Measurements from ENCODE around the gene EIF3I.
"Not testable (repeated sequence)": the region's sequence is repeated elsewhere in the genome, so short reads cannot be mapped to it uniquely, and the experiment has no call there.

The EIF3I gene

DNA sequence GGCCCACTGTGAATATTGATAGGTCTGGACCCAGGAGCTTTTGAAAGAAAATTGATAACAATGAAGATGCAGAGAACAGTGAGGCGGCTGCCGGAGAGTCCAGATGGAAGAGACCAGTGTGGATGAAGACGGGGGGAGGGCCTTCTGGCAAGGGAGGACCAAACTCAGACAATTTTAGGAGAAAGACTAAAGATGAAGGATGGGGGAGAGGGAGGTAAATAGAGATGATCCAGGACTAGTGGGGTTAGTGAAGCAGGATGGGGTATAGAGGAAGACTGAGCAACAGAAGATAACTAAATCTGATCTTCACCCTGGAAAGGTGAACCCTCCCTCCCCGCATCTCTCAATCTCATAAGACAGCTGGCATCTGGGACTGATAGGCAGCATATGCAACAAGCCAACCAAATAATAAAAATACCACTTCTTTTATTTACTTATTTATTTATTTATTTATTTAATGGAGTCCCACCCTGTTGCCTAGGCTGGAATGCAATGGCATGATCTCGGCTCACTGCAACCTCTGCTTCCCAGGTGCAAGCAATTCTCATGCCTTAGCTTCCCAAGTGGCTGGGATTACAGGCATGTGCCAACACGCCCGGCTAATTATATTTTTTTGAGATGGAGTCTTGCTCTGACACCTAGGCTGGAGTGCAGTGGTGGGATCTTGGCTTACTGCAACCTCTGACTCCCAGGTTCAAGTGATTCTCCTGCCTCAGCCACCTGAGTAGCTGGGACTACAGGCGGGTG lies 10.5 kb downstream of the EIF3I start:
- no peak for DNase-seq

DNA sequence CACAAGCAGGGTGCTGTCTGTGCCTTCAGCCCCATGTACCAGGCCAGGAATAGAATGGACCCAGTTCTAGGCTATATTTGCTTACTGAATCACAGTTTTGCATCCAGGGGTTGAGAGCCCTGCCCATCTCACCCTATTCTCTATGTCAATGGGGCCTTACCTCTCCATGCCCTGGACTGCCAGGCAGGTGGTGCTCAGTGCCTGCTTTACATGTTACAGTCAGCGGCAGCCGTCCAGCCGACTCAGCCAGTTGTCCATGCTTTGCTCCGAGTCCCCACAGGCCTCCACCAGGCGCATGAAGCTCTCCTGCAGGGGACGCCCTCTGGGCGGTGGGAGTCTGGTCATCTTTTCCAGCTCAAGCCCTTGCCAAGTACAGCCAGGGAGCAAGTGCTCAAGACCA lies 12.6 kb downstream of the EIF3I start:
- DNase-seq, result no peak

DNA sequence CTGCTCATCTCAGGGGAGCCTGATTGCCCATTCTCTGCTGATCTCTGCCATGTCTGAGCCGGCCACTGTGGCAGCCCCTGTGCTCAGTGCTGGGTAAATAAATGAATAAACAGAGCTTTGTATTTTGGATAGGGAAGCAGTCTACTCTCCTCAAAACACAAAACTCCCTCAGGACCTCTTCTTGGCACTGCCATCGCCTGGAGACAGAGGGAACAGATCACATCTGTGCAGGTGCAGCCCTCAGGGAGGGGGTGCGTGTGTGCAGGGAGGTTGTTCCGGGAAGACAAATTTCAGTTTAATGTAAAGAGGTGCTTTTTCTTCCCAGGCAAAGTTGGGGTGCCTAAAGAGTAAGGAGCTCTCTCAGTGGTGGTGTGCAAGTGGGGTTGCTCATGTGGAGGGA lies 17.1 kb downstream of the EIF3I start:
- no peak for DNase-seq

DNA sequence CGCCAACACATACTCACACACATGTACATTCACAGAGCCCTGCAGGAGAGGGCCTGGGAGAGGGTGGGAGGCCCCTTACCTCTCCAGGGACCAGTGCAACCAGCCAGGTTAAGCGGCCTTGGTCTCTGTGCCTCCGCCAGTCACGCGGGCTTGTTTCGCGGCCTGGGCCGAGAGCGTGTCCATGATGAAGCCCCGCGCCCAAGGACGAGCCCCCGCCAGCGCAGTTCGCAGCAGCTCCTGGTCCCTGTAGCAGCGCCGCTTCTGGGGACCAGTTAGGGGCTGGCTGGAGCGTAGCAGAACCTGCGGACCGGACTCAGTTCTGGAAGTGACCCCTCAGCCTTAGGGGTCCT lies 17.6 kb downstream of the EIF3I start:
- DNase-seq, result no peak

DNA sequence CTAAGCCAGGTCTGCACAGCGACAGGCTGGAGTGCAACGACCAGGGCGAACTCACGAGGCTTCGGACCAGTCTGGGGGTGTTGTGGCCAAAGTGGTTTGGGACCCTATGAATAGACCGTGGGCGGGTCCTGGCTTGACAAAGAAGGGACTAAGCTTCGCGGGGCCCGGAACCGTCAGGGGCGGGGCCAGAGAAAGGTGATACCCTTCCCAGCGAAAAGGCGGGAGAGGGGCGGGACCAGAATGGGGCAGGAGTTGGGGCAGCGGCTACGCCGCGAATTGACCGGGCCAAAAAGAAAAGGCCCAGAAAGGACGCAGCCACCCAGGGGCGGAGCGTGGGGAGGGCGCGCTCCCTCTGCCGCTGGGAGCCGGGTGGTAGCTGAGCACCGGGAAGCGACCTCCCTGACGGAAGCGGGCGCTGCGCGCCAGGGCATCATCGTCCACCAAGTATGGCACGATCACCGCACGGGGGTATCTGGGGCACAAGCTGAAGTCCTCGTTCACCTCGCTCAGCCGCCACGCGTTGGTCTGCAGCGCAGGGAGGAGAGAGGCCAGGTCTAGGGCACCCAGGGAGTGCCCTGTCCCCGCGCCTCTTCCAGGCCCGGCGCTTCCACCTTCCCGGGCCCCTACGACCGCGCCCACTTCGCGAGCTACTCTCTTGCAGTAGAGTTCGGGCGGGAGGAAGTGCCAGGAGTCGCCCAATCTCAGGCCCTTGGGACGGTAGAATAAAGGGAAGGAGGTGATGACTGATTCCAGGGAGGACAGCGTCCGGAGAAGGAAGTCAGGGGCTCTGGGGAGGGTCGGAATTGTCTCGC lies 18.1 kb downstream of the EIF3I start:
- peak; percentile 53 for DNase-seq

DNA sequence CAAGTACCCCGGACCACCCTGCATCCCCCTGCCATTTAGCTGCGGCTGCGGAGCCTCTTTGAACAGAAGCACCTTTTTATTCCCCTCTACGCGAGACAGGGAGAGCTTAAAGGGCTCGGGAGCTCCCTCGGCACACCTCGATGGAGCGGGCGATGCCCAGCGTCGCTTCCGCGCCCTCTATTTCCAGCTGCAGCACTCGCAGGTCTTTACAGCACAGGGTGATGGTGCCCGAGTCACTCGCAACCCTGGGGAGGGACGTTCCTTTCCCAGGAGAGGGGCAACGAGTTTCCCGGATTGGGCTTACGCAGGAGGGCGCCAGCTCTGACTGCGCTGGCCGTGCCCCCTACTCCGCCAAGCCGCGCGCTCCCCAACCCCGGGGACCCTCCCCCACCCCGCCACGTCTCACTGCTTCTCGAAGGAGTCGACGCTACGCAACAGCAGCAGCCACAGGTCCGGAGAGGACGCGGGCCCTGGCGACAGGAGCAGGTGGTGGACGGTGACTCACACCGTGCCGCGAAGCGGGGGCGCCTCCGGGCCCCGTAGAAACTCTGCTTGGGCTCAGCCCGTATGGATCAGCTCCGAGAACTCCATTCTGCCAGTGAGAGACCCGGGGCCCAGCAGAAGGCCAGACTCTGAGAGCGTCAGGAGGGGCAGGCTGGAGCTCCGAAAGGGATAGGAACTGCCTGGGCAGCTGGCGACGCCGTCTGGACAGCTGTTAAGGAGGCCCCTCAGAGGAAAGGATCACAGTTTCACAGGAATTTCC lies 19.0 kb downstream of the EIF3I start:
- DNase-seq, result peak; percentile 44

DNA sequence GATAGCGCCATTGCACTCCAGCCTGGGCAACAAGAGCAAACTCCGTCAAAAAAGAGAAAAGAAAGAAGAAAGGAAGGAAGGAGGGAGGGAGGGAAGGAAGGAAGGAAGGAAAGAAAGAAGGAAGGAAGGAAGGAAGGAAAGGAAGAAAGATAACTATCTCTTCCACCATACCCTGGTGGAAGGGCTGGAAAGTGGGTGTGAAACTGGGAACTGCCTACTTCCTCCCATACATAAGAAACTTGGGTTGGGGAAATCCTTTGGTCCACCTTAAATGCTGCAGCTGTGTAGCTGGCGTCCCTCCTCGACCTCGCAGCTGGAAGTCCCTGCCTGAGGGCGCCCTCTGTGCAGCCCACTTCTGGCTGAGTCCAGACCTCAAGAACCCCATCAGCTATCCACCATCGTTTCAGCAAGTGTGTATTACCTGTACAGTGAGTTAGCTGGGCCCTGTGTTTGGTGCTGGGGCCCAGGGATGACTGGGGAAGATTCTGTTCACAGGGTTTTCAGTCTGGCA lies 20.2 kb downstream of the EIF3I start:
- no peak for DNase-seq

DNA sequence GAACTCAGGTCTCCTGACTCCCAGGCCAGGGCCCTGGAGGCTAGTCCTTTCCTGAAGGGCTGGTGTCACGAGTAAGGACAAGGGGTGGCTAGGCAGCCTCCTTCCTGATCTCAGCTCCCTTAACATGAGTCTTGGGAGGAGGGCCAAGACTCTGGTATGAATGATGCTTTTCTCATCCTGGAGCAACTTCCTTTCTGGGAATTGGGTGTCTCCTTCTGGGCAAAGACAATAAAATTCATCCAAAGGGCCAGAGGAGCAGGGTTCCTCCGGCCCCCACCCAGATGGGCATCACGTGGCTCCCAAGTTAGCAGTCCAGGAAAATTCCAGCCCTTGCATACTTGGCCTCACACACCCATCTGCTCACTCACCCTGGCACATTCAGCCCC lies 24.7 kb downstream of the EIF3I start, which contains the start of gene FAM167B:
FAM167B (plus strand) TSS at position 335 of the 386 bp plus-strand sequence. CDS start 200 bp downstream, outside the sequence.
- no peak for DNase-seq

DNA sequence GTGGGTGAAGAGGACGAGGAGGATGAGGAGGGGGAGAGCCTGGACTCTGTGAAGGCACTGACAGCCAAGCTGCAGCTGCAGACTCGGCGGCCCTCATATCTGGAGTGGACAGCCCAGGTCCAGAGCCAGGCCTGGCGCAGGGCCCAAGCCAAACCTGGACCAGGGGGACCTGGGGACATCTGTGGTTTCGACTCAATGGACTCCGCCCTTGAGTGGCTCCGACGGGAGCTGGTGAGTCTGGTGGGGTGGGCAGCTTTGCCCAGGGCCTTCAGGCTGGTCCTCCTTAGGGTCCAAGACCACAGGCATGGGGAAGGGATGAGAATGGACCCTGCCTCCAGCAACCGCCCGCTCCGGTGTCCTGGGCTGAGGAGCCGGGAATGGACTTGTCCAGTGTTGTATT lies 25.2 kb downstream of the EIF3I start:
- DNase-seq, result no peak

DNA sequence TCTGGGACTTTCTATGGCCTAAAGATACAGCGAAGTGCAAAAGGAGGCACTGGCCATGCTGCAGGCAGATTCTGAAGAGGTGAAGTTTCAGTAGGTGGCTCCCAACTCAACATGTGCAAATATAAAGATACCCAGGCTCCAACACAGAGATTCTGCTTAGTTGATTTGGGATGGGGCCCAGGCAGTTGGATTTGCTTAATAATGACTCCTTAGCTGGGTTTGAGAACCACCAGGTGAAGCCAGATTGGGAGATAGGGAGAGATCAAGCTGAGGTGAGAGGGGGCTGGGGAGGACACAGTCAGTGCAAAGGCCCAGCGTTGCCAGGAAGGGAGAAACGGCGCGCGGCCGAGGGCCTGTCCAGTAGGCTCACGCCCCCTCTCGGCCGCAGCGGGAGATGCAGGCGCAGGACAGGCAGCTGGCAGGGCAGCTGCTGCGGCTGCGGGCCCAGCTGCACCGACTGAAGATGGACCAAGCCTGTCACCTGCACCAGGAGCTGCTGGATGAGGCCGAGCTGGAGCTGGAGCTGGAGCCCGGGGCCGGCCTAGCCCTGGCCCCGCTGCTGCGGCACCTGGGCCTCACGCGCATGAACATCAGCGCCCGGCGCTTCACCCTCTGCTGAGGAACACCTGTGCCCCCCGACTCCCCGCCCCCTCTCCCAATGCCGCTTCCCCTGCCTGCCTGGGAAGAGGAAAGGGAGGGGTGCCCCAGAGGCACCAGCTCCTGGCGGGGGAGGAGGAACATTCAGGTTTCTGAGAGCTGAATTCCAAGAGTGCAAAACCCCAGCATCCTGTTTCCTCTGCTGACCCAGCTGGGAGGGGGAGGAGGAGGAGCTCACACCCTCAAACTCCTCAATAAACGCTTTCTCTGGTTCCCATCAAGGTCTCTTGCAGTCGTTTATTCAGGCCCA lies 26.0 kb downstream of the EIF3I start:
- peak; percentile 80 for DNase-seq

DNA sequence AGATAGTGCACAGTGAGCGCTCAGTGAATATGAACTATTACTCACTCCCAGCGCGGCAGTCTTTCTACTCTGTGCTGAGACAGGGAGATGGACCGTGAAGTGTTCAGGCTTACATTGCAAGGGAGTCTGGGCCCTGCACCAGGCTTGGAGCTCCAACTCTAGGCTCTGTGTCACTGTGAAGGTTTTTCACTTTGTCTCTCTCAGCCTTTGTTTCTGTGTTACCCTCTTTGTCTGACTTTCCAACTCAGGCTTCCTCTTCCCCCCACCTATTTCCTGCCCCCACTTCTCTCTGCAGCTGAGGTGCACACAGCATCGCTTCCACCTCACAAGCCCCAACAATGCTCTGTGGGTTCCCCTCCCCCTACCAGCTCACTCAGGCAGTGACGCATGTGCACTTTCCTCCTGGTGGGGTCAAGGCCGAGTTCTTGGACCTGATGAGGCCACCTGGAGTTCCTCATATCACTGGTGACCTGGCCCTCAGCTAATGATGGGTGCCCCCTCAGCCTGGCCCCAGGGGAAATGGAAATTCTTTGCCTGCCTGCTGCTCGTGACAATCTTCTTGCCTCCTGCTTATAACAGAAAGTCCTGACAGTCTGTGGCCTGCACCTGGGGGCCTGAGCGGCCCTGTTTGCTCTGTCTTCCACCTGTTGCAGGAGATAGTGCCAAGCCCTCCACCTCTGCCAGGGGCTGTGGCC lies 27.8 kb downstream of the EIF3I start:
- DNase-seq, result peak; percentile 74

DNA sequence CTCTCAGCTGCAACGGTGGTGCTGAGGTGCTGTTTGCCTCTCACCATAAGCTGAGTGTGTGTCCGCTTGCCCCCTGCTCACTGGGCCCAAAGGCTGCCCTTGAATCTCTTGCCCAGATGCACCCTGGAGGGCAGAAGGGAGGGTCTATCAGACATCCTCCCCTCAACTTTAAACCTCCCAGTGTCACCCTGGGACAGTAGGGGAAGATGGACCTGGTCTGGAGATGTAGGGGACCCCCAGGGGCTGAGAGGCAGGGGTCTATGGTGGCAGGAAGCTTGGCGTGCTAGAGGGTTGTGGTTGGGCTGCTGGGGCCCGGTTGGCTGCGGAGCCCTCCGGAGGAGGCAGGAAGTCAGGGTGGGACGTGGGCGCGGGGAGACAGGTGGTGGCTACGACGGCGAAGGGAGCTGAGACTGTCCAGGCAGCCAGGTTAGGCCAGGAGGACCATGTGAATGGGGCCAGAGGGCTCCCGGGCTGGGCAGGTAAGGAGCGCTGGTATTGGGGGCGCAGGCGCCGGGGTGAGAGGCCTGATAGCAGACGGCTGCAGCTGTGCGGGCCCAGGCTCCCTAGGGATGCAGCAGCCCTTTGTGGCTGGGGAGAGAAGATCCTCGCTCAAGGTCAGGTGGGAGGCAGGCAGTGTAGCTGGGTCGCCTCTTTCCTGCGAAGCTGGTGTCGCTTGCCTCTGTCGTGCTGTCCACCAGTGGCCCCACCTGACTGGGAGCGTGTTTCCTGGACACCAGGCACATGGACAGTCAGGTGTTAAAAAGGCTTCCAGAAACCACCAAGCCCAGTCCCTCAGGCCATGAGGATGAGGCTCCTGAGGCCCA lies 28.9 kb downstream of the EIF3I start, which contains the start of gene LCK:
LCK (plus strand) TSS at position 373 of the 824 bp plus-strand sequence. CDS start 23,065 bp downstream, outside the sequence.
- peak; percentile 69 for DNase-seq

DNA sequence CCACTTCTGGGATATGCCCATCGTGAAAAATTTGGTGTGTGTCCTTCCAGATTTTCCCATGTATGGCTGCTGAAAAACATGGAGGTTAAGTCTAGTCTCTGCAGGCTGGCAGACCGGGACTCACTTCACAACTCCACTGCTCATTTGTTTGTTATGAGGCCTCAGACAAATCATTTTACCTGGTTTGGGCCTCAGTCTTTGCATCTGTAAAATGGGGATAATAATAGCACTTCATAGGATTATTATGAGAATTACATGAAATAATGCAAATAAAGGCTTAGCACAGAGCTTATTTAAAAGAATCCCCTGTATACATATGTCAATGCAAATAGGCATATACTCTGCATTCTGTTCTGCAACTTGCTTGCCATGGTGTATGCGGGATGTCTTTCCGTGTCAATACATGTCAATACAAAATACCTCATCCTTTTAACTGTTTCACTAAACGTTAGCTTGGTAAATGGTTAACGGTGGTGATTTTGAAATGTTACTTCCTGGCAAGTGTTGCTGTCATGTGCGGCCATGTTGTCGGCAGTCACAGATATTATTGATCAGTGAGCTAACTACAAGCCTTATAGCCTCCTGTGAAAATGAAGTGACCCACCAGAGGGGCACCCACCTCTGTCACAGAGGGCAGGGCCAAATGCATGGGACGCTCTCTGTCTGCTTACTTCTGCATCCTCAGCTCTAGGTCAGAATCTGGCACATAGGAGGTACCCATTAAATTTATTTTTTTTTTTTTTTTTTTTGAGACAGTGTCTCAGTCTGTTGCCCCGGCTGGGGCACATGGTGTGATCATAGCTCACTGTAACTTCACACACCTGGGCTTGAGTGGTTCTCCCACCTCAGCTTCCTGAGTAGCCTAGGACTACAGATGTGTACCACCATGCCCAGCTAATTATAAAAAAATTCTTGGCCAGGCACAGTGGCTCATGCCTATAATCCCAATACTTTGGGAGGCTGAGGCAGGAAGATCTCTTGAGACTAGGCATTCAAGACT lies 33.2 kb downstream of the EIF3I start:
- no peak for DNase-seq

DNA sequence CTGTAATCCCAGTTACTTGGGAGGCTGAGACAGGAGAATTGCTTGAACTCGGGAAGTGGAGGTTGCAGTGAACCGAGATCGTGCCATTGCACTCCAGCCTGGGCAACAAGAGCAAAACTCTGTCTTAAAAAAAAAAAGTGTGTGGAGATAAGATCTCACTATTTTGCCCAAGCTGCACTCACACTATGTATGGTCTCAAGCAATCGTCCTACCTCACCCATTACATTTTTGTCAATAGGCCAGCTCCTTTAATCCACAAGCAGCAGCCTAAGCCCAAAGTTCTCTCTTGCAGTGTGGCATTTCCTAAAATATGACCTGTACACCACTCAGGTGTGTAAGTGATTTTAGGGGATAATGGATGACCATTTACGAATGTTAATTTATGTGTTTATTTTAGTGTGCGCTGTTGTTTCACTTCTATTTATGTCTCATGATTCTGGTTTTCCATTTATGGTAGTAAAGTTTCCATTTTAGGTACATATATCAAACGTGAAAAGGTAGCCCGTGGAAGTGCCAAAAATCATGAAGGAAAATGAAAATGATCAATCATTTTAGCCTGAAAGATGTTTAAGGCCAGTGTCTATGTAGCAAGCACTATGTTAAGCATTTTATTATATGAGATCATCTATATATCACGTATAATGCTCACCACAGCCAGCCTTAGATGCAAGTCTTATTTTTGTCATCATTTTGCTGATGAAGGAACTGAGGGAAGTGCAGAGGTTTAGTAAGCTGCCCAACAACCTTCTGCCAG lies 34.4 kb downstream of the EIF3I start:
- no peak for DNase-seq

DNA sequence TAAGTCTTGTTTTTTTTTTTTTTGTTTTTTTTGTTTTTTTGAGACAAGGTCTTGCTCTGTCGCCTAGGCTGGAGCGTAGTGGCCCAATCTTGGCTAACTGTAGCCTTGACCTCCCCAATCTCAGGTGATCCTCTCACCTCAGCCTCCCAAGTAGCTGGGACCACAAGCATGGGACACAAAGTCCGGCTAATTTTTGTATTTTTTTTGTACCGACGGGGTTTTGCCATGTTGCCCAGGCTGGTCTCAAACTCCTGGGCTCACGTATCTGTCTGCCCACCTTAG lies 35.0 kb downstream of the EIF3I start:
- DNase-seq, result no peak

DNA sequence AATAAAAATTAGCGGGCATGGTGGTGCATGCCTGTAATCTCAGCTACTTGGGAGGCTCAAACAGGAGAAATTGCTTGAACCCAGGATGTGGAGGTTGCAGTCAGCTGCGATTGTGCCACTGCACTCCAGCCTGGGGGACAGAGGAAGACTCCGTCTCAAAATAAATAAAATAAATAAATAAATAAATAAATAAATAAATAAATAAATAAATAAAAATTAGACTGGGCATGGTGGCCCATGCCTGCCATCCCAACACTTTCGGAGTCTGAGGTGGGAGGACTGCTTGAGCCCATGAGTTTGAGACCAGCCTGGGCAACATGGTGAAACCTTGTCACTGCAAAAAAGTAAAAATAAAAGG lies 41.0 kb downstream of the EIF3I start:
- not testable (repeated sequence) for DNase-seq

DNA sequence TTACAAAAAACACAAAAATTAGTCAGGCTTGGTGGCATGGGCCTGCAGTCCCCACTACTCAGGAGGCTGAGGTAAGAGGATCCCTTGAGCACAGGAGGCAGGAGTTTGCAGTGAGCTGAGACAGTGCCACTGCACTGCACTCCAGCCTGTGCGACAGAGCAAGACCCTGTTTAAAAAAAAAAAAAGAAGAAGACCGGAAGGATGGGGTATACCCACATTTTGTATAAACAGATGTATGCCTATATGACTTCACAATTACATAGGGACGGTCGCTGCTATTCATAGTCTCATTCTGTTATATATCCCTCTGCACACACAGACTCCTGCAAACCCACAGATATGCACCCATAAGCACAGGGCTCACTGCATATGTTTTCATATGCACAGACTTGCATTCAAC lies 41.5 kb downstream of the EIF3I start:
- no peak for DNase-seq

DNA sequence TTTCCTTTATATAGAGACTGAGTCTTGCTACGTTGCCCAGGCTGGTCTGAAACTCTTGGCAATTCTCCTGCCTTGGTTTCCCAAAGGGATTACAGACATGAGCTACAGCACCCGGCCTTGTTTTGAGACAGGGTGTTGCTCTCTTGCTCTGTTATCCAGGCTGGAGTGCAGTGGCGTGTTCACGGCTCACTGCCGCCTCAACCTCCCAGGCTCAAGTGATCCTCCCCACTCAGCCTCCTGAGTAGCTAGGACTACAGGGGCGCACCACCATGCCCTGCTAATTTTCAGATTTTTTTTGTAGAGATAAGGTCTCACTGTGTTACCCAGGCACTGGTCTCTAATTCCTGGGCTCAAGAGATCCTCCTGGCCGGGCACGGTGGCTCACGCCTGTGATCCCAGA lies 43.6 kb downstream of the EIF3I start:
- DNase-seq, result no peak

Data from activated naive CD4-positive, alpha-beta T cell treated with anti-CD3 and anti-CD28 coated beads, Interleukin-2, amount 50 U/mL, for 16 hours (primary cell).